ENCODE measurements around the gene WDR18.

DNA sequence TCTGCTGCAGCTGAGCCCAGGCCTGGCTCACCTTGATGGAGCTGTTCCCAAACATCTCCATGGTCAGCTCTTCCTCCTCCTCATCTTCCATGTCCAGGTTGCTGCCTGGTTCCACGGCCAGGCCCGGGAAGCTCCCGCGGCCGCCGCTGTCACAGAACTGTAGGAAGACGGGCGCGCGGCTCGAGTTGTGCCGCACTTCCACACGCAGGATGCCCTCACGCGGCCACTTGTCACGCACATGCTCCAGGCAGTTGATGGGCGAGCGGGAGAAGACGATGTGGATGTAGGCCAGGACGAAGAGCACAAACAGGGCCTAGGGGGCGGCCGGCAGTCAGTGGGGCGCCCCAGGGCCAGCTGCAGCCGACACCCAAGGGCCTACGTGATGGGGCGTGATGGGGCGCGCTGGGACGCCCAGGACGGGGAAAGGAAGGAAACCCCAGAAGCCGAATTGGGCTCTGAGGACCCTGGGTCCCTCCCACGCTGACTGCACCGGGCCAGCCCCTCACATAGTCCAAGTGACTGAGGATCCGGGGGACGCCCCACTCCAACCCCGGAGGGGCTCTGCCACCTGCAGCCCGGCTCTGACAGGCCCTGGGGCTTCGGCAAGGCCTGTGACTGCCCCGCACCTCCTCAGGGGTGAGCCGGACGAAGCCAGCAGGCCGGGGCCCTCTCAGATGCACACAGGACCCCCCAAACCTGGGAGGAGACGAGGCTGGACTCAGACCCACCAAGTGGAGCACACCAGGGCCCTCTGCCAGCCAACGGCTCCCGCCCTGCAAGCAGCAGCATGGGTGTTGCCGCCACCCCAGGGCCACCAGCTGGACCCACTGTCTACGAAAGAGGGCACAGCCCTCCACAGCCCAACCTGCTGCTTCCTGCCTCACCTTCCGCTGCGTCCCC lies 30.3 kb downstream of the WDR18 start:
- TF ChIP-seq POLR2AphosphoS5 (IDR thresholded peaks at IDR 0.05; ENCODE audit: borderline replicate concordance, low read depth, low read length) = no peak
- no peak for TF ChIP-seq EZH2 (IDR thresholded peaks at IDR 0.05)
- no peak for TF ChIP-seq FOXP2 (optimal IDR thresholded peaks at IDR 0.05; ENCODE audit: control extremely low read depth, extremely low read length, insufficient read depth)

Measured in SK-N-MC (cell line).